GM21447 (cell line): ENCODE data around the gene ALAS1.
A peak's percentile ranks its signal among the peaks of the same experiment; 100 is the strongest.
"Not testable (repeated sequence)": the region's sequence is repeated elsewhere in the genome, so short reads cannot be mapped to it uniquely, and the experiment has no call there.

Experiments used
- ATAC-seq: cut with Tn5 transposase; IDR thresholded peaks from one replicate; pipeline ENCODE4 v1.9.1; 2021; ENCODE audit not compliant: unreplicated experiment

The ALAS1 gene

DNA sequence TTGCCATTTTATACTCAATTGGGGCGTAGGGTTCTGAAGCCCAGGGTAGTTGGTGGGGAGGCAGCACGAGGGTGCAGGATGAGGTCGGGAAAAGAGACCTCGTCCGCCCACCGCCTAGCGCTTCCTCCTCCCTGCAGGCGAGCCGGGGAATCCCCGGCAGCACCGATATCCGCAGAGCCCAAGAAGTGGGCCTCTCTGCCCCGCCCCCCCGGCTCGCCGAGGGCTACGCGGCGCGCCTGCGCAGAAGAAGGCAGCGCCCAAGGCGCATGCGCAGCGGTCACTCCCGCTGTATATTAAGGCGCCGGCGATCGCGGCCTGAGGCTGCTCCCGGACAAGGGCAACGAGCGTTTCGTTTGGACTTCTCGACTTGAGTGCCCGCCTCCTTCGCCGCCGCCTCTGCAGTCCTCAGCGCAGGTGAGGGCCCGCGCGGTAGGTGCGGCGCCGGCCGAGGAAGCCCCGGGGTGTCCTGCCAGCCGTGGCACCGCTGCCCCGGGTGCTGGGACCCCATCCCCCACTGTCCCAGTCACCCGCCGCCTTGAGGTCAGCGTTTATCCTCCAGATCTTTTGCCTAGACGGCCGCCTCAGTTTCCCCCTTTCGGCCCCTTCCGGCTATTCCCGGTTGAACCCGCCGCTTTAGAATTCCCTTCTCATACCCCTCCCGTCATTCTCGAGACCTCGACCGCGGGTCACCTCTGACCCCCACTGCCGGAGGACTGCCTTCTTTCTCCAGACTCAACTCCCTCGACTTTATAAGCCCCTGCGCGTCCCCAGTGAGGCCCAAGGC lies at the start of gene ALAS1:
Gene ALAS1, plus strand, starts transcription at position 319 of the 784 bp plus-strand sequence. CDS start 1,082 bp downstream, outside the sequence.
- peak; percentile 73 for ATAC-seq

DNA sequence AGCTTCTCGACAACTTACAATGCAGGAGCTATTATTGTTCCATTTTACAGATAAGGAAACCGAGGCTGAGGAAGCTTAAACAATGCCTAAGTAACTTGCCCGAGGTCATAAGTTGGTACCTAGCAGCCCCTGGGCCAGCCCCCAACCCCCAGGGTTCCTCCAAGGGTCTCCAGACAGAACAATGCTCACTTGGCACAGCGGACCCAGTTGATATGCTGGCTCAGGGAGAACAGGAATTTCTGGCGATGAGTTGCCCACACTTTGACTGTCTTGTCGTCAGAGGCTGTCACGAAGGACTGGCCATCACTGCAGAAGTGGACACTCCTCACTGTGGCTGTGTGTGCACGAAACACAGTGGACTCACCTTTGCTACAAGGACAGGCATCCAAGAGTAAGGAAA lies 48.9 kb upstream of the ALAS1 start:
- ATAC-seq = no peak

DNA sequence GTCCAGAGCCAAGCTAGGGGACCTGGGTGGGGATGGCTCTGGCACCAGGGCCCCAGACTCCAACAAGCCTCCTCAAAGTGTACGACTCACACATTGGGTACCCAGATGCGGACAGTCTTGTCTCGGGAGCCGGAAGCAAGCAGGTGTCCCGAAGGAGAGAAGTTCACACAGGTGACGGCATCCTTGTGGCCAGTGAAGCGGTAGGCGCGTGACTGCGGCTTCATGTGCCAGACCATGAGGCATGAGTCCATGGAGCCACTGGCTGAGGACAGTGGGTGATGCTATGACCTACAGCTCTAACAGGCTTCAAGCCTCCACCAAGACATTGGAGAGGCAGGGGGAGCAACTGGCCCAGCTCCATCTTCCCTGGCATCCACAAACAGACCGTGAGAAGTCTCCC lies 48.2 kb upstream of the ALAS1 start:
- ATAC-seq = no peak

DNA sequence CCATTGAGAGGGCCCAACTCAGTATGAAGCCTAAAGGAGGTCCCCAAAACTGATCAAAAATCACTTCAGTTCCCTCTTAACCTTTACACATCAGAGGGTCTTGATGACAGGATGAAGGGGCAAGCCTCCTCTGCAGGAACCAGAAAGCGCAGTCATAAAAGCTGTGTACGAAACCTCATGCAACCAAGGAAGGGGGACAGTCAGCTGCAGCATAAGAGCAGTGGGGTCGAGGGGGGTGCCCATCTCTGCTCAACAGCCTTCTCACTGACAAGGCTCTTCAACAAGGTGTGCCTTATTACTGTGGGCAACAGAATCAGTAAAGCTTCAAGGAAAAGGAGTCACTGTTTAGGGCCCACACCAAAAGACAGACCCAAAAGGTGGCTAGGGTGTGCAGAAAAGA lies 47.6 kb upstream of the ALAS1 start:
- ATAC-seq = no peak

DNA sequence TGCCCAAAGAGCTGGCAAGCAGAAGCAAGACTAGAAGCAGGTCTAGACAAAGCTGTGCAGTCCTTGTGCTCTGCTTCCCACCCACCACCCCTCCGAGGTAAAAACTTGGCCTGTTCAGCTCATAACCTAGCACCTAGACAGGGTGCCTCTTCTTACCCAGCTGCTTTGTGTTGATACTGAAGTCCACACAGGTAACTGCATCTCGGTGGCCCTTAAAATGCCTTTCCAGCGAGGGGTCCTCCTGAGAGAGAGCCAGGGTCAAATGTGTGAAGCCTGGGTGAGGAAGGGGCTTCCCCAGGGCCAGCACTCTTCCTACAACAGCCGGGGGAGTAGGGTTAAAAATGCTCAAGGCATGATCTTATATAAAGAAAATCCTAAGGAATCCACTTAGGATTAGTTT lies 47.1 kb upstream of the ALAS1 start:
- no peak for ATAC-seq

DNA sequence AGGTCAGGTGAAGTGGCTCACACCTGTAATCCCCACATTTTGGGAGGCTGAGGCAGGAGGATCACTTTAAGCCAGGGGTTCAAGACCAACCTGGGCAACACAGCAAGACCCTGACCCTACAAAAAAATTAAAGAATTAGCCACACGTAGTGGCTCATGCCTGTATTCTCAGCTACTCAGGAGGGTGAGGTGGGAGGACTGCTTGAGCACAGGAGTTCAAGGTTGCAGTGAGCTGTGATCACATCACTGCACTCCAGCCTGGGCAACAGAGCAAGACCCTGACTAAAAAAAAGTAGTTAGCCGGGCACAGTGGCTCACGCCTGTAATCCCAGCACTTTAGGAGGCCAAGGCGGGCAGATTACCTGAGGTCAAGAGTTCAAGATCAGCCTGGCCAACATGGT lies 46.0 kb upstream of the ALAS1 start:
- not testable (repeated sequence) for ATAC-seq

DNA sequence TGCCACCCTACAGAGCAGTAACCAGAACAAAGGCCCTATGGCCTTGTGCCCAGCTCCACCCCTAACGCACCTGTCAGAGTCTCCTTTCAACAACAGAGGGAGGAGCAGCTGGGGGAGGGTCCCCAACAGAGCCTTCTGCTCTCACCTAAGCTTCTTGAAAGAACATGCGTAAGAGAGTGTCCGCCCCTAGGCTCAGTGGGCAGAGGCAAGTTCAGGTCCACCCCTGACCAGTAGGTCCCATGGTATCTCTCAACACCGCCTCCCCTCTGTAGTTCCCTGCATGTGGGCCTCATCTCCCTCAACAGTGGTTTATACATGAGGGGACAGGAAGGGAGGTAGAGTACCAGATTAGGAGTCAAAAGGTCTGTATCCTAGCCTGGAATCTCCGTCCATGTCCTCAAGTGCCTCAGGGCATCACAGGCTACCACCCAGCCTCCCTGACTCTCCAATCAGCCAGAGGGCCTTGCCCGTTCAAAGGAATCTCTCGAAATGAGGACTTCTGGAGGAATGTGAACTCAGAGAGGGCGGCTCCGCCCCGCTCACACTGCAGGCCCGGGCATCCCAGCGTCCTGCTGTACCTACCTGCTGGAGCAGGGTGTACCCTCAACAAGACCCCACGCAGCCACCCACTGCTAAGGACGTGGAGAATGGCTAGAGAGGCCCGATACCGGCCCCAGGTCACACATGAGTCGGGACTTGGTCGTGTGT lies 44.4 kb upstream of the ALAS1 start:
- peak; percentile 9 for ATAC-seq

DNA sequence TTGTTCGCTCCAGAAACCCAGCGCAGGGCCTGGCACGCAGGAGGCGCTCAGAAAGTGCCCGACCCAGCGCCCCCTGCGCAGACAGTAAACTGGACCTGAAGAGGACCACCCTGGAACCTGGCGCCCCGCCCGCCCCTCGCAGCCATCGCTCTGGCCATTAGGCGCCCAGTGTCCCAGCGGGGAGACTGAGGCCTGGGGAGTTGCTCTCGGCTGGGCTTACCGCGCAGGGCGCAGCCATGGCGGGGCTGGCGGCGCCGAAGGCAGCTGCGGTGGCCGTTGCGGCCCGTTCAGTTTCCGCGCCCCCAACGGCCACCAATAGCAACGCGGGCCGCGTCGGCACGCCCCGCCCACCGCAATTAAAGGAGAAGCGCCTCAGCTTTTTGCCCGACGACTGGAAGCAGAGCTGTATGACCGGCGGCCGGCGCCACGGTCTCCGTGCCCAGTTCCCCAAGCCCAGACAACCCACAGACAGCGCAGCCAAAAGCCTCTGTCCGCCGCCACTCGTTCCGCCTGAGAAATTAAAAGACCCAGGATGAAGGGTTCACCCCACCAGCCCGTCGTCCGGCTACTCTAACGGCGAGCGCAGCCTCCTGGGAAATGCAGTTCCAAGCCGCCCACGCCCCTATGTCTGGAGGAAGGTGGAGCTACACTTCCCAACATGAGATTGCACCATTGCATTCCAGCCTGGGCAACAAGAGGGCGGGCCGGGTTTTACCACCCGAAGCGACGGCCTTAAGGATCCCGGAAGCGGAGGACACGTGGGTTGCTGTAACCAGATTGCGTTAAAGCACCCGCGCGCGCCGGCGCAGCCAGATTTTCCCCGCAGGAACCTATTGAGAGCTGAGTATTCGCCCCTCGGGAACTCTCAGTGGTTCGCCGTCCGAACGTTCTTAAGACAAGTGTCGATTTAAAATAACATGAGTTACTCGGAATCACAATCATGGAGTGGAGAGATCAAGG lies 43.5 kb upstream of the ALAS1 start, which contains the start of gene POC1A:
Gene POC1A, minus strand, starts transcription at position 289 of the 960 bp plus-strand sequence. Its CDS starts 51 bp downstream, at position 238.
- peak; percentile 86 for ATAC-seq

DNA sequence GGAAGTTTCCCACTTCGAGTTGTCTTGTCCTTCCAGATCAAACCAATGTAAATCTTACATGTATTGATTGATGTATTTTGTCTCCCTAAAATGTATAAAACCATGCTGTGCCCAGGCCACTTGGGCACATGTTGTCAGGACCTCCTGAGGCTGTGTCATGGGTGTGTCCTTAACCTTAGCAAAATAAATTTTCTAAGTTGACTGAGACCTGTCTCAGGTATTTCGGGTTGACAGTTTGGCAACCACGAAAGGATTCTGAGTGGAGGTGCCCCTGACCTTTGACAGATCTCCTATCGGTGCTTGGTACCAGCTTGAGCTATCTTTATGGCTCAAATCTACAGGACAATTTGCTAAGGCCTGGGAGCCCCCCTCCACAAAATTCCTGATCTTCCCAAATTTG lies 42.0 kb upstream of the ALAS1 start:
- ATAC-seq = no peak

DNA sequence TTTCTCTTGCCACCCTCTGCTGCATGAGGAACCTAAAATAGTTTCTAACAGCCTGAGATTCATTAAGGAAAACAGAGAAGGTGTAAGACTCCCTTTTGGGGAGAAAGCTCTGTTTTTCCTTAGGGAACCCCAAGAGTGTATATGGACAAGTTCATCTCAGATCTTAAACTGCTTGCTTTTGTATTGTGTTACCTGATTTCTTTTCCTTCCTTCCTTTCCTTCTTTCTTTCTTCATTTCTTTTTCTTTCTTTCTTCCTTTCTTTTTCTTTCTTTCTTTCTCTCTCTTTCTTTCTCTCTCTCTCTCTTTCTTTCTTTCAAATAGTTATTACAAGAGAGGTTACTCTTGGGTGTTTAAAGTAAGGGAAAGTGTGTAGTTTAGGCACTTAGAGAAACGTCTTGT lies 38.5 kb upstream of the ALAS1 start:
- ATAC-seq = no peak

DNA sequence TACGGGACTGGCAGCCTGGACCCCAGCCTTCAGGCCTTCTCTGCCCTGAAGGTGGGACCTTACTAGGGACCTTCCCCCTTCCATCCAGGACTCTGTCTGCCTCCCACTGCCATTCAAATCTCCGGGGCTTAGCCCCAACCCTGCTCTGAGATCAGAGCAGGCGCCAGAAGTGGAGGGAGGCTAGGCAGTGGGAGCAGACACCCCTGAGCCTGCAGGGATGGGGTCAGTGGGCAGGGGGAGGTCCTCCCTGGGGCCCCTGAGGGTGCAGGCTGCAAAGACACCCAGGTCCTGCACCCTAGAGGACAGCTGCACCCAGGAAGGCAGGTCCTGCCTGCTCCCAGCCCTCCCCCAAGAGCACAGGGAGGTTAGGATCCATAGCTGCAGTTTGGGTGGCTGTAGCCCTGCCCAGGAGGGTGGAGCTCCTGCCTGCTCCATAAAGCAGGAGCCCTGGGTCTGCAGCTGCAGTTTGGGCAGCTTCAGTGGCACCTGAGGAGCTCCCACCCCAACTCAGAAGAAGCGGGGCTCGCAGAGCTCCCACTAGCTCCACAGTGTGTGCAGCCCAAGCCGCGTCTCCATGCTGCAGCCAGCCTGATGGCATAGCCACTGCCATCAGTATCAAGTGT lies 35.6 kb upstream of the ALAS1 start:
- ATAC-seq = no peak

DNA sequence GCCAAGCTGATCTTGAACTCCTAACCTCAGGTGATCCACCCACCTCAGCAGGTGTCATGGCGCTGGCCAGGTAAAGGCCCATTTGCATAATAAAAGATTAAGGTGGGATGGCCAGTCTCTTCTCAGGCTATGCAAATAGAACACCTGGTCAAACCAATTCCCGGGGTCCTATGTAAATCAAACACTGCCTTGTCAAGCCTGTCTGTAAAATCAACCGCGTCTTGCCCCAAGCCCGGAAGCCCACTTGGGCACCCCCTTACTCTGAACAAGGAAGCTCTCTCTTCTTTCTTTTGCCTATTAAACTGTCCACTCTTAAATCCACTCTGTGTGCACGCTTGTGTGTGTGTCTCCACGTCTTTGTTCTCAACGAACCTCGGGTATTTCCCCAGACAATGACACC lies 30.7 kb upstream of the ALAS1 start:
- no peak for ATAC-seq

DNA sequence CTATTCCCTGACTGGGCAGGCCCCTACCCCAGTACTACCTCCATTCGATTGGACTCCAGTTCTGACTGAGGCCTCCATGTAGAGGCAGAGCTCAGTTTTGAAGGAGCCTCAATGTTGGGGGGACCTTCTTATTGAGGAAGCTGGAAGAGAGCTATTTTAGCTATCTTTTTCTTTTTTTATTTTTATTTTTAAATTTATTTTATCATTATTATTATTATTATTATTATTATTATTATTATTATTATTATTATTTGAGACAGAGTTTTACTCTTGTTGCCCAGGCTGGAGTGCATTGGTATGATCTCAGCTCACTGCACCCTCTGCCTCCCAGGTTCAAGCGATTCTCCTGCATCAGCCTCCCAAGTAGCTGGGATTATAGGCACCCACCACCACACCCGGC lies 27.7 kb upstream of the ALAS1 start:
- ATAC-seq = not testable (repeated sequence)

DNA sequence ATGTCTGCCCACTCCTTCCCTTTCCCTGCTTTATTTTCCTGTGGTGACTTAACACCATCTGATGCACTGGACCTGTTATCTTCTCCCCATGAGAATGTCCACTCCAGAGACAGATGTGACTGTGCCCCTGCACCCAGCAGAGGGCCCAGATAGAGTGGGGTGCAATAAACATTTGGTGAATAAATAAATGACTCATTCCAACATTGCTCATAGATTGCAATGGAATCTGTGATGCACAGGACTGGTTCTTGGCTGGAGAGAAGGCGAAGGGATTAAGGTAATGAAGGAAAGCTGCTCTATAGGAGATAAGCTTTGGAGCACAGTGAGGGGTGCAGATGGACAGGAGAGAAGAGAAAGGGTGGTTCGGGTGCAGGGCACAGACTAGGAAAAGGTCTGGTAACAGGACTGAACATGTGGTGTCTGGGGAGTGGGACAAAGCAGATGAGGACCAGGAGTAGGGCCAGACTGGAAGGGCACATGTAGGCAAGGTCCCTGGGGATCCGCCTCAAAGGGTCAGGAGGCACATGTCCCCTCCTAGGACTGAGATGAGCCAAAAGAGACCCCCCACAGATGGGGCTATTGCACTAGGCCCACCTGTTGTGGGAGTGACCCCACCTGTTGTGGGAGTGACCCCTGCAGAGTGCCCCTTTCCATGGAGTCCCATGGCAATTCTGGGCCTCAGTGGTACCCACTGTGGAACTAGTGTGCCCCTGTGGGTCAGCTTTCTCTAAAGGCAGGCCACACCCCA lies 26.3 kb upstream of the ALAS1 start:
- ATAC-seq = no peak

DNA sequence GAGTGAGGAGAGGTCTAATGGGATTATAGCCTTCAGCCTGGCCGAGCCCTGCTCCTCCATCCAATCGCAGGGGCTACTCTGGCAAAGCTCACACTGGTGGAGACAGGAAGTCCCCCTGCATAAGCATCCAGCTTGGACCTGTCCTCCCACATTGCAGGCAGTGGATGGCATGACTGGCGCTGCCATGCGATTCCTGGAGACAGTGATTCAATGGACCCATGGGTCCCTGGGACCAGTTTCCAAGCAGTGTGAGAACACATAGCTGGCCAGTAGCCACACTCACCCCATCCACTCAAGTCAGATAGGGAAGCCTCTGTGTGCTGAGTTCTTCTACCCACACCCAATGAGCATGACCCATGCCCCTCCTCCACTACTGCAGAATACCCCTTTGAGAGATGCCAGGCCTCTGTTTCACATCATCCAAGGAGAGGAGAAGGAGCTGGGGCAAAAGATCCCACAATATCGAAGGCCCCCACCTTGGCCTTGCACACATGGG lies 25.6 kb upstream of the ALAS1 start:
- ATAC-seq = no peak

DNA sequence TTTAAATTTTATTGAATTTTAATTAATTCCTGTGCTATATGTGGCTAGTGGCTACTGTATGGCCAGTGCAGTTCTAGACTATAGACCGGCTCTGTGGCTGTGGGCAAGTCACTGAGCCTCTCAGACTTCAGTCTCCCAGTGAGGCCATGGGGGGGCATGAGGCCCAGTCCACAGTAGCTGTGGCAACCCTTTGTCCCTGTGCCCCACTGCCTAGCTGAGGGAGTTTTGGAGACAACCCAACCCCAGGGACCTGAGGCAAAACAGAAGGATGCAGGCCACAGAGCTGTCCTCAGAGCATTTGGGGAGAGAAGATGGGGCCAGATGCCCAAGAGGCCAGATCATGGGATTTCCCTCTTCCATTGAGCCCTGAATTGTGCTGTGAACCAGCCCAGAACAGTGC lies 24.9 kb upstream of the ALAS1 start:
- no peak for ATAC-seq

DNA sequence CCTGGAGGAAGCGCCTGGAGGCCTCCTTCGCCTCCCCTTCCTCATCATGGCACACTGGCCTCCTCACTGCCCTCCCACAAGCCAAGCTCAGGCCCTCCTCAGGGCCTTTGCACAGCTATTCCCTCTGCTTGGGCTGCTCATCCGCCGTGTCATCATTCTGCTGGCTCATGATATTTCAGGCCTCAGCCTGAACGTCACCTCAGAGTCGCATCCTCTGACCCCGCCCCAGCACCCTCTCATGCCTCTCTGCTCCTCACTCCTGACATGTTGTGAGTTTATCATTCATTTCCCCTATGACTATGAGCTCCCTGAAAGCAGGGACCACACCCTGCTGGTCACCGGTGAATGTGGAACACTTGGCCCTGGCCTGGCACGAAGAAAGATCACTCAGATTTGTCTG lies 23.1 kb upstream of the ALAS1 start:
- ATAC-seq = no peak

DNA sequence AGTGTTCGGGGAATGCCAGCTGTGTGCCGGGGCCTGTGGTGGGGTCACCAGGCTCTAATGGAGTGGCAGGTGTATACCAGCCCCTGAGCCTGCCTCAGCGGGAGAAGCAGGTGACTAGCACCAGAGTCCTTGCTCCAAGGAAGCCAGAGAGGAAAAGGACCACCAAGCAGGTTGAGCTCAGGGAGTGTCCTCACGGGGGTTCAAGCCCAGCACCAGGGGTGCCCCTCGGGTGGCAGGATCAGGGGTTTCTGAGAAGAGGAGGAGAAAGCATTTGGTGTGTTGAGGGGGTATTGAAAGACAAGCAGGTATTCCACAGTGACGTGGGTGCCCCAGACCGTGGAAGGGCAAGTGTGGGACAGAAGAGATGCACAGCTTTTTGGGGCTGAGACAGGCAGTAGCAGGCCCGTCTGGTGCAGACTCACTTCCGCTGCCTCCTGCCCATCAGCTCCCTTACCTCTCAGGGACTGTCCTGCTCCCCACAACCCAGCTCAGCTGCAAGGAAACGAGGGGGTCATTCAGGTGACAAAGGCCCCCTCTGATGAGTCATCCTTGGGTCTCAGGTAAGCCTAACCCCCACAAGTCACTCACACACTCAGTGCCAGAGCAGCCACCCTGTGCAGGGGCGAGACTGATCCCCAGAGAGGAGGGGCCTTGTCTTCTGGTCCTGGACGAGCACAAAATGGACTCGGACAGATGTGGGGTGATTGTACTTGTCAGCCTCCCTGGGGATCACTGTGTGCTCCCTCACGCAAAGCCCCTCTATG lies 22.4 kb upstream of the ALAS1 start:
- no peak for ATAC-seq

DNA sequence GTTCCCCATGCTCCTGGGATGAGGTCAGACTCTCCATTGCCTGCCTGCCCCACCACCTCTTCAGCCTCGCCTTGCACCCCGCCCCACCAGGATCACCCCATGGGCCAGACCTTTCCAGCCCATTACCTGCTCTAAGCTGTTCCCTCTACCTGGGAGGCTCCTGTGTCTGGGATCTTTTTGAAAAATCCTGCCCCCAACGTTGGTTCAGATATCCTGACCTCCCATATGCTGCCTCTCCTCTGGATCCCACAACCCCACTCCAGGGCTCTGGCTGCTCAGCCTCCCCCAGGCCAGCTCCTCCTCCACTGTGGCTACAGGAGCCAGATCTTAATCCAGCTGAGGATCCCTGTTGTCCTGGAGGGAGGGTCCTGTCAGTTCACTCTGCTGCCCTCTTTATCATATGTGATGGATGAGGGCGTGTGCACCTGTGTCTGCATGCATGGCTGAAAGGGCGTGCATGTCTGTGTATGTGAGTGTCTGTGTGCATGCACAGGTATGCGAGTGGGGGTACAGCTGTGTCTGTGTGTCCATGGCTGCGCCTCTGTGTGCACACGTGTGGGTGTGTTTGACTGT lies 21.7 kb upstream of the ALAS1 start:
- no peak for ATAC-seq
